Neural progenitor cell (in vitro differentiated cells): ENCODE results near the gene FRAS1. TPM values are rescaled to one million over a fixed set of nuclear protein-coding genes. Genes with fewer than 3 reads are reported as not detected.

Experiments
- DNase-seq: peaks from one replicate; pipeline ENCODE4 v3.0.0-alpha.2; 2016; ENCODE audit warnings: low spot score
- H2AFZ ChIP-seq: fragments of 200-600 bp; sonication (generic); replicated peaks from 2 replicates; pipeline ENCODE4 v1.6.1; 2016; ENCODE audit warnings: antibody characterized with exemption
- H3F3A ChIP-seq: fragments of 200-600 bp; sonication (generic); 2 replicates; pipeline ENCODE4 v1.6.1; 2016; ENCODE audit warnings: antibody characterized with exemption, low read depth
- H3K27ac ChIP-seq: fragments of 200-600 bp; sonication (generic); 2 replicates; pipeline ENCODE4 v1.5.1; 2016; ENCODE audit warnings: mild to moderate bottlenecking
- H3K27me3 ChIP-seq: fragments of 200-600 bp; sonication (generic); 2 replicates; pipeline ENCODE4 v1.6.1; 2016; ENCODE audit warnings: mild to moderate bottlenecking, moderate library complexity
- H3K36me3 ChIP-seq: fragments of 200-600 bp; sonication (generic); 2 replicates; pipeline ENCODE4 v1.5.1; 2016
- H3K4me1 ChIP-seq: fragments of 200-600 bp; sonication (generic); 2 replicates; pipeline ENCODE4 v1.6.1; 2016; ENCODE audit warnings: mixed run types
- H3K4me2 ChIP-seq: fragments of 200-600 bp; sonication (generic); 2 replicates; pipeline ENCODE4 v1.6.1; 2016
- H3K4me3 ChIP-seq: fragments of 200-600 bp; sonication (generic); 2 replicates; pipeline ENCODE4 v1.5.1; 2016
- H3K79me2 ChIP-seq: fragments of 200-600 bp; sonication (generic); 2 replicates; pipeline ENCODE4 v1.6.1; 2016; ENCODE audit warnings: low read depth
- H3K9ac ChIP-seq: fragments of 200-600 bp; sonication (generic); 2 replicates; pipeline ENCODE4 v1.6.1; 2016
- H3K9me3 ChIP-seq: fragments of 200-600 bp; sonication (generic); 2 replicates; pipeline ENCODE4 v1.5.1; 2016; ENCODE audit warnings: low read depth
- H4K20me1 ChIP-seq: fragments of 200-600 bp; sonication (generic); 2 replicates; pipeline ENCODE4 v1.6.1; 2016; ENCODE audit warnings: low read depth
- H3K27ac Mint-ChIP-seq: 3 replicates; pipeline ENCODE4 v1.8.0; 2021; ENCODE audit warnings: mixed read lengths
- H3K27me3 Mint-ChIP-seq: 2 replicates; pipeline ENCODE4 v1.8.0; 2022; ENCODE audit warnings: low read depth, mild to moderate bottlenecking, inconsistent platforms, moderate library complexity, mixed read lengths; ENCODE audit not compliant: insufficient read depth
- H3K36me3 Mint-ChIP-seq: 3 replicates; pipeline ENCODE4 v1.8.0; 2021; ENCODE audit warnings: mixed read lengths
- H3K4me1 Mint-ChIP-seq: 3 replicates; pipeline ENCODE4 v1.8.0; 2021; ENCODE audit warnings: mixed read lengths
- H3K4me3 Mint-ChIP-seq: 3 replicates; pipeline ENCODE4 v1.8.0; 2021; ENCODE audit warnings: mild to moderate bottlenecking, moderate library complexity, mixed read lengths
- H3K9me3 Mint-ChIP-seq: 3 replicates; pipeline ENCODE4 v1.8.0; 2020; ENCODE audit warnings: mixed read lengths
- CTCF ChIP-seq: fragments of 200-600 bp; sonication (generic); IDR thresholded peaks from 2 replicates; pipeline ENCODE4 v1.5.1; 2017; ENCODE audit warnings: antibody characterized with exemption, mild to moderate bottlenecking
- EZH2 ChIP-seq: fragments of 200-600 bp; sonication (generic); IDR thresholded peaks from 2 replicates; pipeline ENCODE4 v1.6.1; 2017; ENCODE audit warnings: antibody characterized with exemption, mild to moderate bottlenecking, moderate library complexity
- EZH2phosphoT487 ChIP-seq: fragments of 200-600 bp; sonication (generic); IDR thresholded peaks from 2 replicates; pipeline ENCODE4 v1.6.1; 2017; ENCODE audit warnings: antibody characterized with exemption
- total RNA-seq: library from RNA; depleted of rRNA; stranded (reverse); fragments of >200 nt; gene quantifications from 2 replicates; pipeline ENCODE4 v1.2.3, GENCODE V29; 2015; ENCODE audit warnings: low replicate concordance

FRAS1 gene
- total RNA-seq, 1 donor from 2014 or later, result 21.3 TPM

- H3K9me3 Mint-ChIP-seq, result peaks cover 2% of the 10 kb centered on the region
- no peaks in the 10 kb centered on the region for H3K27me3 ChIP-seq
Observed at GRCh38 chr4:78542373-78542772, 485.2 kb downstream of the FRAS1 start.

GRCh38 chr4:78543424-78544125 is 486.5 kb downstream of the FRAS1 start:
- H3K4me2 ChIP-seq, result peak overlapping the region; percentile 16
- no peak overlapping the region for H3K27ac ChIP-seq
- H3K4me3 ChIP-seq, result no peak overlapping the region
- no peak overlapping the region for H3K4me3 Mint-ChIP-seq
- H3K27ac Mint-ChIP-seq, result peak overlapping the region; percentile 80
- no peaks in the 10 kb centered on the region for H3K27me3 ChIP-seq
- TF ChIP-seq CTCF (no peak), EZH2 (no peak), EZH2phosphoT487 (no peak)
- no peaks in the 10 kb centered on the region for H3F3A ChIP-seq
- peaks cover 21% of the 10 kb centered on the region for H3K36me3 Mint-ChIP-seq
- H3K9me3 Mint-ChIP-seq, result peaks cover 4% of the 10 kb centered on the region
- no peaks in the 10 kb centered on the region for H3K36me3 ChIP-seq
- peaks cover 6% of the 10 kb centered on the region for H3K4me1 ChIP-seq
- H3K27me3 Mint-ChIP-seq, result no peaks in the 10 kb centered on the region
- H2AFZ ChIP-seq, result no peak overlapping the region
- H3K79me2 ChIP-seq, result no peaks in the 10 kb centered on the region
- no peak overlapping the region for H3K9ac ChIP-seq
- no peak for DNase-seq
- no peaks in the 10 kb centered on the region for H3K9me3 ChIP-seq
- H3K4me1 Mint-ChIP-seq, result peaks cover 24% of the 10 kb centered on the region
- no peaks in the 10 kb centered on the region for H4K20me1 ChIP-seq

More at GRCh38 chr4:78542373-78542772, 485.2 kb downstream of the FRAS1 start:
- Histone ChIP-seq H3K27ac (no peak overlapping the region), H3K9ac (no peak overlapping the region), H4K20me1 (no peaks in the 10 kb centered on the region), H3F3A (no peaks in the 10 kb centered on the region), H2AFZ (no peak overlapping the region), H3K4me1 (peaks cover 6% of the 10 kb centered on the region), H3K79me2 (no peaks in the 10 kb centered on the region), H3K9me3 (no peaks in the 10 kb centered on the region), H3K4me2 (no peak overlapping the region), H3K4me3 (no peak overlapping the region), H3K36me3 (no peaks in the 10 kb centered on the region)
- Mint-ChIP-seq H3K27me3 (no peaks in the 10 kb centered on the region), H3K4me3 (no peak overlapping the region), H3K27ac (no peak overlapping the region), H3K36me3 (peaks cover 24% of the 10 kb centered on the region), H3K4me1 (peaks cover 24% of the 10 kb centered on the region)
- DNase-seq, result no peak
- TF ChIP-seq EZH2phosphoT487, result no peak
- no peak for TF ChIP-seq CTCF
- no peak for TF ChIP-seq EZH2

GRCh38 chr4:78544678-78545077 is 487.6 kb downstream of the FRAS1 start:
- Histone ChIP-seq H3K27ac (no peak overlapping the region), H3K9me3 (no peaks in the 10 kb centered on the region), H3K36me3 (no peaks in the 10 kb centered on the region), H3K4me2 (no peak overlapping the region), H2AFZ (no peak overlapping the region), H3K4me3 (no peak overlapping the region), H3K4me1 (peaks cover 6% of the 10 kb centered on the region), H3F3A (peaks cover 3% of the 10 kb centered on the region), H3K79me2 (no peaks in the 10 kb centered on the region), H4K20me1 (no peaks in the 10 kb centered on the region), H3K27me3 (peaks cover 2% of the 10 kb centered on the region), H3K9ac (no peak overlapping the region)
- no peak for DNase-seq
- Mint-ChIP-seq H3K4me3 (no peak overlapping the region), H3K36me3 (peaks cover 16% of the 10 kb centered on the region), H3K27ac (no peak overlapping the region), H3K4me1 (peaks cover 24% of the 10 kb centered on the region), H3K9me3 (peaks cover 5% of the 10 kb centered on the region), H3K27me3 (no peaks in the 10 kb centered on the region)
- TF ChIP-seq EZH2, result no peak
- no peak for TF ChIP-seq CTCF
- TF ChIP-seq EZH2phosphoT487, result no peak
